ENCODE results near the gene RTN4IP1.
A peak's percentile ranks its signal among the peaks of the same experiment; 100 is the strongest.

Gene RTN4IP1

DNA sequence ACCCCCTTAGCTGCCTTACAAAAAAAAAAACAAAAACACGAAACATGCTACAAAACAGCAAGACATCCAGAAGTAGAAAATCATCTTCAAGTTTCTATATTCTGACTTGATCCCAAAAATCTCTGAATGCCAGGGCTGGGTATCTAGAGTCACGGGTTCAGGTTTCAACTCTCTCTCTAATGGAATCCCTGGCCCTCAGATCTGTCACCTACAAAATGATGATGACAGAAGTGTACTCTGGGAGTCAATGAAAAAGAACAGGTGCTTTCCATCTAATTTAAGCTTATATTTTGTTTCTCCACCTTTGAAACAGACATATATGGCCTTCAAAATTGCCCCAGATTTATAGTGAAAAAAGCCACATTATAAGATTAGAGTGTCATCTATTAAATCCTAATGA, 18.3 kb downstream of the RTN4IP1 start:
- Histone ChIP-seq H3K9ac (ENCODE audit: low read length) (peak overlapping the region; percentile 11; the same call in 1 of the 2 replicates), H3K4me1 (ENCODE audit: insufficient read depth, low read length, severe bottlenecking) (peaks cover 70% of the 10 kb centered on the region), H3K79me2 (ENCODE audit: insufficient read depth, low read length) (no peaks in the 10 kb centered on the region), H3K36me3 (ENCODE audit: insufficient read depth, low read length) (peaks cover 47% of the 10 kb centered on the region), H3K4me3 (ENCODE audit: low read depth, low read length, poor library complexity, severe bottlenecking) (no peak overlapping the region), H3K27ac (ENCODE audit: low read depth, low read length, poor library complexity, severe bottlenecking) (peak overlapping the region; percentile 71), H3K9me2 (ENCODE audit: low read depth, low read length) (no peaks in the 10 kb centered on the region), H3K4me2 (ENCODE audit: low read length) (peak overlapping the region; percentile 32), H3K27me3 (ENCODE audit: insufficient read depth, low read length) (no peaks in the 10 kb centered on the region), H3K9me3 (ENCODE audit: low read length) (no peaks in the 10 kb centered on the region), H3F3A (ENCODE audit: insufficient read depth, low read length) (no peaks in the 10 kb centered on the region), H2AFZ (ENCODE audit: low read length) (no peak overlapping the region), H4K20me1 (ENCODE audit: insufficient read depth, low read length) (no peaks in the 10 kb centered on the region)
- no peak for TF ChIP-seq EZH2 (IDR thresholded peaks at IDR 0.05; ENCODE audit: borderline replicate concordance, low read length)
- TF ChIP-seq, protein P1, sequence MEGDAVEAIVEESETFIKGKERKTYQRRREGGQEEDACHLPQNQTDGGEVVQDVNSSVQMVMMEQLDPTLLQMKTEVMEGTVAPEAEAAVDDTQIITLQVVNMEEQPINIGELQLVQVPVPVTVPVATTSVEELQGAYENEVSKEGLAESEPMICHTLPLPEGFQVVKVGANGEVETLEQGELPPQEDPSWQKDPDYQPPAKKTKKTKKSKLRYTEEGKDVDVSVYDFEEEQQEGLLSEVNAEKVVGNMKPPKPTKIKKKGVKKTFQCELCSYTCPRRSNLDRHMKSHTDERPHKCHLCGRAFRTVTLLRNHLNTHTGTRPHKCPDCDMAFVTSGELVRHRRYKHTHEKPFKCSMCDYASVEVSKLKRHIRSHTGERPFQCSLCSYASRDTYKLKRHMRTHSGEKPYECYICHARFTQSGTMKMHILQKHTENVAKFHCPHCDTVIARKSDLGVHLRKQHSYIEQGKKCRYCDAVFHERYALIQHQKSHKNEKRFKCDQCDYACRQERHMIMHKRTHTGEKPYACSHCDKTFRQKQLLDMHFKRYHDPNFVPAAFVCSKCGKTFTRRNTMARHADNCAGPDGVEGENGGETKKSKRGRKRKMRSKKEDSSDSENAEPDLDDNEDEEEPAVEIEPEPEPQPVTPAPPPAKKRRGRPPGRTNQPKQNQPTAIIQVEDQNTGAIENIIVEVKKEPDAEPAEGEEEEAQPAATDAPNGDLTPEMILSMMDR (IDR thresholded peaks at IDR 0.05; ENCODE audit: low read length): no peak

DNA sequence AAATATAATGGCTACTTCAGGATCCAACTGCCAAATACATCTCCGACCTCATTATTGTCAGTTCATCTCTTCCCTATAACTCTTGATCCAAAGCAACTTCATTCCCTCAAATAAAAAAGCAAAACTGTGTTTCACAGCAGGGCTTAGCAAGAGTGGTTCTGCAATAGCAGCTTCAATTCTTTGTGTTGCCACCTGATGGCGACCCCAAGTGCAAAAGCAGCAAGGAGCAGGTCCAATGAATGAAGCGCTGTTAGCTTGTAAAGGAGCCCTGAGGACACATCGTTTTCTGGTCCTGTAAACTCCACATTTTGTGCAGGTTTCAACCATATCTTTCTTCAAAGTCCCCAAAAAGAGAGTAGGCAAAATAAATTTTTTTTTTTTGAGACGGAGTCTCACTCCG, 19.6 kb downstream of the RTN4IP1 start:
- H3K9ac ChIP-seq (ENCODE audit: low read length): peak overlapping the region; percentile 37; the same call in 1 of the 2 replicates
- H3K4me1 ChIP-seq (ENCODE audit: insufficient read depth, low read length, severe bottlenecking): peaks cover 57% of the 10 kb centered on the region

DNA sequence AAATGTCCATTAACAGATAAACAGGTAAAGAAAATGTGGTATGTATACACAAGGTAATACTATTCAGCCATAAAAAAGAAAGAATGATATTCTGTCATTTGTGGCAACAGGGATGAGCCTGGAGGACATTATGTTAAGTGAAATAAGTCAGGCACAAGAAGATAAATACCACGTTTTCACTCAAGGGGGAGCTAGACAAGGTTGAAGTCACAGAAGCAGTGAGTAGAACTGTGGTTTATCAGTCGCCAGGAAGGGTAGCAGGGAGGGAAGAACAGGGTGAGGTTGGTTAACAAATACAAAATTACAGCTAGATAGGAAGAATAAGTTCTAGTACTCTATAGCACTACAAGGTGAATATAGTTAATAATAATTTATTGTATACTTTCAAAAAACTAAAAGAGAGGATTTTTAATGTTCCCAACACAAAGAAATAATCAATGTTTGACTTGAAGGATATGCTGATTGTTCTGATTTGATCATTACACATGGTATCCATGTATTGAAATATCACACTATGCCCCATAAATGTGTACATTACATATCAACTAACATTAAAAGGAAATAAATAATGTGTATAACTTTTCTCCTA, 21.1 kb downstream of the RTN4IP1 start:
- Histone ChIP-seq H3K4me1 (ENCODE audit: insufficient read depth, low read length, severe bottlenecking) (peaks cover 42% of the 10 kb centered on the region), H3K27ac (ENCODE audit: low read depth, low read length, poor library complexity, severe bottlenecking) (peak overlapping the region; percentile 71), H3K9me2 (ENCODE audit: low read depth, low read length) (no peaks in the 10 kb centered on the region), H2AFZ (ENCODE audit: low read length) (no peak overlapping the region), H3K9me3 (ENCODE audit: low read length) (no peaks in the 10 kb centered on the region), H3K4me2 (ENCODE audit: low read length) (no peak overlapping the region), H3K4me3 (ENCODE audit: low read depth, low read length, poor library complexity, severe bottlenecking) (no peak overlapping the region), H4K20me1 (ENCODE audit: insufficient read depth, low read length) (no peaks in the 10 kb centered on the region), H3F3A (ENCODE audit: insufficient read depth, low read length) (no peaks in the 10 kb centered on the region), H3K79me2 (ENCODE audit: insufficient read depth, low read length) (no peaks in the 10 kb centered on the region), H3K9ac (ENCODE audit: low read length) (no peak overlapping the region), H3K27me3 (ENCODE audit: insufficient read depth, low read length) (no peaks in the 10 kb centered on the region), H3K36me3 (ENCODE audit: insufficient read depth, low read length) (peaks cover 65% of the 10 kb centered on the region)
- TF ChIP-seq EZH2 (IDR thresholded peaks at IDR 0.05; ENCODE audit: borderline replicate concordance, low read length): no peak
- TF ChIP-seq, protein P1 (IDR thresholded peaks at IDR 0.05; ENCODE audit: low read length): peak; percentile 80

More for the DNA sequence above, 19.6 kb downstream of the RTN4IP1 start:
- no peaks in the 10 kb centered on the region for H3K9me3 ChIP-seq (ENCODE audit: low read length)
- H3F3A ChIP-seq (ENCODE audit: insufficient read depth, low read length): no peaks in the 10 kb centered on the region
- peak overlapping the region; percentile 71 for H3K27ac ChIP-seq (ENCODE audit: low read depth, low read length, poor library complexity, severe bottlenecking)
- H3K79me2 ChIP-seq (ENCODE audit: insufficient read depth, low read length): no peaks in the 10 kb centered on the region
- no peaks in the 10 kb centered on the region for H3K9me2 ChIP-seq (ENCODE audit: low read depth, low read length)
- no peak overlapping the region for H3K4me3 ChIP-seq (ENCODE audit: low read depth, low read length, poor library complexity, severe bottlenecking)
- peak overlapping the region; percentile 25; the same call in 1 of the 2 replicates for H3K4me2 ChIP-seq (ENCODE audit: low read length)
- H3K27me3 ChIP-seq (ENCODE audit: insufficient read depth, low read length): no peaks in the 10 kb centered on the region
- TF ChIP-seq, protein P1 (IDR thresholded peaks at IDR 0.05; ENCODE audit: low read length): peak; percentile 88
- no peak for TF ChIP-seq EZH2 (IDR thresholded peaks at IDR 0.05; ENCODE audit: borderline replicate concordance, low read length)
- peaks cover 55% of the 10 kb centered on the region for H3K36me3 ChIP-seq (ENCODE audit: insufficient read depth, low read length)
- no peaks in the 10 kb centered on the region for H4K20me1 ChIP-seq (ENCODE audit: insufficient read depth, low read length)
- H2AFZ ChIP-seq (ENCODE audit: low read length): no peak overlapping the region
